Immature natural killer cell (primary cell): Measurements from ENCODE around the gene AP3B1. TPM values are rescaled to one million over a fixed set of nuclear protein-coding genes. Genes with fewer than 3 reads are reported as not detected.

Experiments used
- DNase-seq, 3 donors: peaks; one replicate each; pipeline ENCODE4 v3.0.0; 2022; ENCODE audit warnings: mixed read lengths in 1 of 3
- H3K27ac Mint-ChIP-seq, 6 donors: one replicate each; pipeline ENCODE4 v1.8.0; 2020; ENCODE audit warnings: mixed read lengths in 6 of 6, mild to moderate bottlenecking in 5 of 6, inconsistent platforms in 4 of 6, moderate library complexity in 3 of 6
- H3K27me3 Mint-ChIP-seq, 3 donors: one replicate each; pipeline ENCODE4 v1.8.0; 2020 to 2021; ENCODE audit warnings: low read depth in 3 of 3, mild to moderate bottlenecking in 3 of 3, mixed read lengths in 3 of 3, moderate library complexity in 3 of 3, inconsistent platforms in 1 of 3
- H3K36me3 Mint-ChIP-seq, 3 donors: one replicate each; pipeline ENCODE4 v1.8.0; 2020; ENCODE audit warnings: mixed read lengths in 3 of 3, inconsistent platforms in 2 of 3, mild to moderate bottlenecking in 2 of 3
- H3K4me1 Mint-ChIP-seq, 2 donors: one replicate each; pipeline ENCODE4 v1.8.0; 2020; ENCODE audit warnings: inconsistent platforms in 2 of 2, mild to moderate bottlenecking in 2 of 2, mixed read lengths in 2 of 2, moderate library complexity in 1 of 2
- H3K4me3 Mint-ChIP-seq, 5 donors: one replicate each; pipeline ENCODE4 v1.8.0; 2020; ENCODE audit warnings: mild to moderate bottlenecking in 5 of 5, mixed read lengths in 5 of 5, inconsistent platforms in 3 of 5, moderate library complexity in 3 of 5
- H3K9me3 Mint-ChIP-seq, 6 donors: one replicate each; pipeline ENCODE4 v1.8.0; 2020; ENCODE audit warnings: mild to moderate bottlenecking in 6 of 6, mixed read lengths in 6 of 6, inconsistent platforms in 4 of 6, moderate library complexity in 3 of 6
- polyA plus RNA-seq, 3 donors: library from polyadenylated mRNA; unstranded; fragments of 300-500 nt; fragmentation: Illumina TruSeq; gene quantifications; one replicate each; pipeline ENCODE4 v1.2.3, GENCODE V29; 2021

The AP3B1 gene
- polyA plus RNA-seq, 3 donors from 2014 or later = 11.6 to 31.7 (median 19.2) TPM

- H3K9me3 Mint-ChIP-seq = no peaks in the 10 kb centered on the region
- H3K4me1 Mint-ChIP-seq = no peaks in the 10 kb centered on the region
- peaks cover 4 to 12% (median 5%) of the 10 kb centered on the region in 3 donors for H3K36me3 Mint-ChIP-seq
- H3K27ac Mint-ChIP-seq = no peak overlapping the region
- DNase-seq = no peak
- H3K27me3 Mint-ChIP-seq = peaks cover 0 to 2% (median 2%) of the 10 kb centered on the region in 3 donors
- no peak overlapping the region for H3K4me3 Mint-ChIP-seq
Observed at GRCh38 chr5:77990020-77990419, 304.5 kb downstream of the AP3B1 start.

- Mint-ChIP-seq H3K4me3 (no peak overlapping the region), H3K27me3 (peaks cover 0 to 2% (median 2%) of the 10 kb centered on the region in 3 donors), H3K36me3 (peaks cover 0 to 10% (median 3%) of the 10 kb centered on the region in 3 donors), H3K27ac (no peak overlapping the region), H3K9me3 (no peaks in the 10 kb centered on the region), H3K4me1 (no peaks in the 10 kb centered on the region)
- no peak for DNase-seq
Observed at GRCh38 chr5:77987988-77988387, 306.5 kb downstream of the AP3B1 start.

- Mint-ChIP-seq H3K36me3 (peaks cover 0 to 7% (median 0%) of the 10 kb centered on the region in 3 donors), H3K9me3 (no peaks in the 10 kb centered on the region), H3K4me3 (no peak overlapping the region), H3K4me1 (no peaks in the 10 kb centered on the region), H3K27me3 (peaks cover 0 to 2% (median 2%) of the 10 kb centered on the region in 3 donors), H3K27ac (no peak overlapping the region)
- no peak for DNase-seq
Observed at GRCh38 chr5:77987331-77987730, 307.2 kb downstream of the AP3B1 start.

GRCh38 chr5:77986261-77986660 lies 308.2 kb downstream of the AP3B1 start:
- no peak overlapping the region for H3K27ac Mint-ChIP-seq
- peaks cover 0 to 4% (median 2%) of the 10 kb centered on the region in 3 donors for H3K27me3 Mint-ChIP-seq
- H3K36me3 Mint-ChIP-seq = peaks cover 0 to 7% (median 0%) of the 10 kb centered on the region in 3 donors
- no peaks in the 10 kb centered on the region for H3K4me1 Mint-ChIP-seq
- DNase-seq = no peak
- no peak overlapping the region for H3K4me3 Mint-ChIP-seq
- no peaks in the 10 kb centered on the region for H3K9me3 Mint-ChIP-seq

- H3K4me3 Mint-ChIP-seq = no peak overlapping the region
- H3K4me1 Mint-ChIP-seq = no peaks in the 10 kb centered on the region
- no peak for DNase-seq
- no peak overlapping the region for H3K27ac Mint-ChIP-seq
- H3K36me3 Mint-ChIP-seq = peaks cover 0 to 7% (median 0%) of the 10 kb centered on the region in 3 donors
- peaks cover 0 to 4% (median 3%) of the 10 kb centered on the region in 3 donors for H3K27me3 Mint-ChIP-seq
- H3K9me3 Mint-ChIP-seq = no peaks in the 10 kb centered on the region
Observed at GRCh38 chr5:77985247-77985646, 309.3 kb downstream of the AP3B1 start.

- Mint-ChIP-seq H3K36me3 (peaks cover 0 to 7% (median 0%) of the 10 kb centered on the region in 3 donors), H3K27ac (no peak overlapping the region), H3K4me1 (no peaks in the 10 kb centered on the region), H3K27me3 (peaks cover 0 to 7% (median 4%) of the 10 kb centered on the region in 3 donors), H3K9me3 (no peaks in the 10 kb centered on the region), H3K4me3 (no peak overlapping the region)
- no peak for DNase-seq
Observed at GRCh38 chr5:77984587-77984986, 309.9 kb downstream of the AP3B1 start.

- no peak overlapping the region for H3K27ac Mint-ChIP-seq
- no peak overlapping the region for H3K4me3 Mint-ChIP-seq
- no peaks in the 10 kb centered on the region for H3K36me3 Mint-ChIP-seq
- no peaks in the 10 kb centered on the region for H3K4me1 Mint-ChIP-seq
- peaks cover 0 to 7% (median 4%) of the 10 kb centered on the region in 3 donors for H3K27me3 Mint-ChIP-seq
- no peaks in the 10 kb centered on the region for H3K9me3 Mint-ChIP-seq
- no peak for DNase-seq
Observed at GRCh38 chr5:77983482-77984199, 310.9 kb downstream of the AP3B1 start.

- Mint-ChIP-seq H3K27ac (no peak overlapping the region), H3K4me1 (no peaks in the 10 kb centered on the region), H3K27me3 (peaks cover 2 to 5% (median 4%) of the 10 kb centered on the region in 3 donors), H3K36me3 (peaks cover 0 to 3% (median 3%) of the 10 kb centered on the region in 3 donors), H3K4me3 (no peak overlapping the region), H3K9me3 (no peaks in the 10 kb centered on the region)
- DNase-seq = no peak
Observed at GRCh38 chr5:77981820-77982219, 312.7 kb downstream of the AP3B1 start.

GRCh38 chr5:77974576-77974975 lies 319.9 kb downstream of the AP3B1 start:
- H3K9me3 Mint-ChIP-seq = no peaks in the 10 kb centered on the region
- DNase-seq = no peak
- H3K4me3 Mint-ChIP-seq = no peak overlapping the region
- H3K27me3 Mint-ChIP-seq = peaks cover 12 to 27% (median 18%) of the 10 kb centered on the region in 3 donors
- peaks cover 0 to 3% (median 3%) of the 10 kb centered on the region in 3 donors for H3K36me3 Mint-ChIP-seq
- H3K4me1 Mint-ChIP-seq = peaks cover 14 to 15% of the 10 kb centered on the region in 2 donors
- H3K27ac Mint-ChIP-seq = no peak overlapping the region

GRCh38 chr5:77973253-77973609 lies 321.3 kb downstream of the AP3B1 start:
- peaks cover 0 to 3% (median 3%) of the 10 kb centered on the region in 3 donors for H3K36me3 Mint-ChIP-seq
- peaks cover 14 to 28% (median 18%) of the 10 kb centered on the region in 3 donors for H3K27me3 Mint-ChIP-seq
- no peak for DNase-seq
- H3K9me3 Mint-ChIP-seq = no peaks in the 10 kb centered on the region
- H3K4me1 Mint-ChIP-seq = peaks cover 14 to 15% of the 10 kb centered on the region in 2 donors
- no peak overlapping the region for H3K27ac Mint-ChIP-seq
- H3K4me3 Mint-ChIP-seq = peak overlapping the region; percentile 60 to 81 (median 72)

GRCh38 chr5:77972469-77973252 lies 321.8 kb downstream of the AP3B1 start:
- H3K27me3 Mint-ChIP-seq = peaks cover 15 to 32% (median 17%) of the 10 kb centered on the region in 3 donors
- H3K4me3 Mint-ChIP-seq = peak overlapping the region; percentile 60 to 81 (median 72)
- no peak overlapping the region for H3K27ac Mint-ChIP-seq
- peaks cover 0 to 3% (median 0%) of the 10 kb centered on the region in 3 donors for H3K36me3 Mint-ChIP-seq
- H3K4me1 Mint-ChIP-seq = peaks cover 14 to 15% of the 10 kb centered on the region in 2 donors
- H3K9me3 Mint-ChIP-seq = no peaks in the 10 kb centered on the region
- peak in 1 of 3 donors; percentile 2 for DNase-seq

GRCh38 chr5:77971776-77972468 lies 322.6 kb downstream of the AP3B1 start:
- Mint-ChIP-seq H3K27me3 (peaks cover 15 to 32% (median 16%) of the 10 kb centered on the region in 3 donors), H3K27ac (no peak overlapping the region), H3K4me3 (peak overlapping the region; percentile 42 to 61 (median 49)), H3K9me3 (no peaks in the 10 kb centered on the region), H3K4me1 (peaks cover 14 to 15% of the 10 kb centered on the region in 2 donors), H3K36me3 (no peaks in the 10 kb centered on the region)
- no peak for DNase-seq

- peaks cover 0 to 2% (median 0%) of the 10 kb centered on the region in 6 donors for H3K9me3 Mint-ChIP-seq
- H3K4me1 Mint-ChIP-seq = peaks cover 14 to 15% of the 10 kb centered on the region in 2 donors
- no peak overlapping the region for H3K27ac Mint-ChIP-seq
- H3K4me3 Mint-ChIP-seq = no peak overlapping the region
- peaks cover 0 to 6% (median 0%) of the 10 kb centered on the region in 3 donors for H3K36me3 Mint-ChIP-seq
- DNase-seq = no peak
- peaks cover 16 to 28% (median 18%) of the 10 kb centered on the region in 3 donors for H3K27me3 Mint-ChIP-seq
Observed at GRCh38 chr5:77970891-77971290, 323.6 kb downstream of the AP3B1 start.
